Body of pancreas (tissue), 4 donors: ENCODE measurements around the gene KCTD3. TPM values are rescaled to one million over a fixed set of nuclear protein-coding genes. Genes with fewer than 3 reads are reported as not detected.
A peak's percentile ranks its signal among the peaks of the same experiment; 100 is the strongest.

ENCODE experiments used
- ATAC-seq: fragments of 150-250 bp; one replicate; pipeline ENCODE4 v1.9.1; 2016
- DNase-seq, 4 donors: peaks; one replicate each; pipeline ENCODE4 v3.0.0-alpha.2; 2019
- H3K27ac ChIP-seq, 4 donors: fragments of 200-600 bp; sonication (generic); 1 replicate in 3 of 4; 2 replicates in 1 of 4; pipeline versions ENCODE4 v1.5.1 to v1.6.1; 2016 to 2019; ENCODE audit warnings: mild to moderate bottlenecking in 1 of 4, mixed read lengths in 1 of 4, moderate library complexity in 1 of 4
- H3K27me3 ChIP-seq, 2 donors: fragments of 200-600 bp; sonication (generic); one replicate each; pipeline ENCODE4 v1.6.0; 2016; ENCODE audit warnings: mild to moderate bottlenecking in 1 of 2
- H3K36me3 ChIP-seq, 2 donors: fragments of 200-600 bp; sonication (generic); replicated peaks in 1 of 2; 2 replicates each; pipeline ENCODE4 v1.5.1; 2016; ENCODE audit warnings: low read depth in 2 of 2; ENCODE audit not compliant: insufficient read depth in 1 of 2
- H3K4me1 ChIP-seq: fragments of 200-600 bp; sonication (generic); one replicate; pipeline ENCODE4 v1.6.0; 2016
- H3K4me3 ChIP-seq, 2 donors: fragments of 200-600 bp; sonication (generic); 1 replicate in 1 of 2; 2 replicates in 1 of 2; pipeline ENCODE4 v1.5.1; 2016 to 2019
- H3K9me3 ChIP-seq, 3 donors: fragments of 200-600 bp; sonication (generic); 1 replicate in 2 of 3; 2 replicates in 1 of 3; pipeline ENCODE4 v1.5.1; 2016
- POLR2A ChIP-seq, 3 donors: fragments of 450-650 bp; IDR thresholded peaks; one replicate each; pipeline ENCODE4 v1.6.1; 2016; ENCODE audit warnings: antibody characterized with exemption in 3 of 3, mild to moderate bottlenecking in 2 of 3
- WGBS, 2 donors: methylation state at CpG; one replicate each; pipeline ENCODE4 v1.1.5; 2017; 5-methylcytosine and 5-hydroxymethylcytosine counted together
- intact Hi-C: fragments of 100-400 bp; cut with DNase I; formaldehyde crosslinking; loops from one replicate; pipeline ENCODE4 v1.15.1; 2023
- total RNA-seq, 2 donors: library from RNA; depleted of rRNA; stranded (reverse); fragments of >200 nt; gene quantifications; one replicate each; pipeline ENCODE4 v1.1.0, GENCODE V29; 2016
- TF ChIP-seq, protein P1 (sequence below), 7 experiments: fragments of 450-650 bp in 4 of 7; fragments of 200-600 bp in 3 of 7; sonication (generic) in 3 of 7; IDR thresholded peaks; one replicate each; pipeline ENCODE4 v1.5.1; 2016 to 2019; ENCODE audit warnings: antibody characterized with exemption in 7 of 7

Gene KCTD3
- 10 to 100 TPM; 31.6 to 38.7 TPM for total RNA-seq

DNA sequence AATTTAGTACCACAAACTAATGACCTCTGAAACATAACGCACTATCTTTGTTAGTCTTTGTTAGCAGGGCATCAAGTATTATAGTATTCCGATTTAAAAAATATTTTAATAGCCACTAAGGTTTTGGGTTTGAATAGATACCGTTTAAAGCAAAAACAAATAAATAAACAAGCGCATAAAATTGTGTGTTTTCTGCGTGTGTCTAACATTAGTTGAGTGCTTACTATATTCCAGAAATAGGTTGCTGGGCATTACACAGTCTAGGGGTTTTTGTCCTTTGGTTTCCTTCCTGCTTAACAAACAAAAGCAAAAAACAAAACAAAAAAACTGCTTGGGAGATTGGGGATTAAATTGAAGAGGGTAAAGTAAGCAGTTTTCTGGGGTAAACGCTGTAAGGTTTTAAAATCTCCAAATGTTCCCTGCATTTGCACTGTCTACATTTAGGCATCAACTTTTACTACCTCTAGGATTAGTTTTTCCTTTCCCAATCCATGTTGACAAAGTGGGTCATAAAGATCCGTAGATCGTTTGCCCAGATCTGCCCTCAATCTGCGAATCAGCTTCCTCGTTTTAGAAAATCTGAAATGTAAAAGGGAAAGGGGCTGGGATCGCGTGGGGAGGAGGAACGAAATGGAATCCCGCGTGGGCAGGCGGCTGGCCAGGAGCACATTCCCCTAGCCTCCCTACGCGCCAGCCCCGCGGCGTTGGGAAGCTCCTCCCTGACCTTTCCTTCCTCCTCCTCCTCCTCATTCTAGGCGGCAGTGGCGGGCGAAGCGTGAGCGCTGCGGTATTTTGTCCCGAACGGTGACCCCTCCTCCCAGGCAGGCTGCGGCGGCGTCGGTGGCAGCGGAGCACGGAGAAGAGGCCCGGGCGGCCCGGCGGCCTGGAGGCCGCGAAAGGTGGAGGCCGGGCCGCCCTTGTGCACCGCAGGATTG lies at the start of gene KCTD3:
KCTD3 (plus strand) TSS at position 749 of the 935 bp plus-strand sequence. CDS start 382 bp downstream, outside the sequence.
- Histone ChIP-seq H3K27me3 (no peaks in the 10 kb centered on the region), H3K4me1 (peaks cover 28% of the 10 kb centered on the region), H3K36me3 (peaks cover 0 to 3% of the 10 kb centered on the region in 2 donors), H3K4me3 (peak within 1 kb of the TSS; percentile 45 to 83), H3K27ac (peak within 1 kb of the TSS; percentile 81 to 98 (median 95)), H3K9me3 (no peaks in the 10 kb centered on the region)
- WGBS, 2 donors, result 5 to 10% methylated on average over 26 to 44 of the region's 44 CpGs
- ATAC-seq (peak; percentile 85), DNase-seq (peak; percentile 77 to 84 (median 84))
- peak; percentile 59 to 73 (median 69) for TF ChIP-seq POLR2A (IDR thresholded peaks at IDR 0.05)
- TF ChIP-seq, protein P1, sequence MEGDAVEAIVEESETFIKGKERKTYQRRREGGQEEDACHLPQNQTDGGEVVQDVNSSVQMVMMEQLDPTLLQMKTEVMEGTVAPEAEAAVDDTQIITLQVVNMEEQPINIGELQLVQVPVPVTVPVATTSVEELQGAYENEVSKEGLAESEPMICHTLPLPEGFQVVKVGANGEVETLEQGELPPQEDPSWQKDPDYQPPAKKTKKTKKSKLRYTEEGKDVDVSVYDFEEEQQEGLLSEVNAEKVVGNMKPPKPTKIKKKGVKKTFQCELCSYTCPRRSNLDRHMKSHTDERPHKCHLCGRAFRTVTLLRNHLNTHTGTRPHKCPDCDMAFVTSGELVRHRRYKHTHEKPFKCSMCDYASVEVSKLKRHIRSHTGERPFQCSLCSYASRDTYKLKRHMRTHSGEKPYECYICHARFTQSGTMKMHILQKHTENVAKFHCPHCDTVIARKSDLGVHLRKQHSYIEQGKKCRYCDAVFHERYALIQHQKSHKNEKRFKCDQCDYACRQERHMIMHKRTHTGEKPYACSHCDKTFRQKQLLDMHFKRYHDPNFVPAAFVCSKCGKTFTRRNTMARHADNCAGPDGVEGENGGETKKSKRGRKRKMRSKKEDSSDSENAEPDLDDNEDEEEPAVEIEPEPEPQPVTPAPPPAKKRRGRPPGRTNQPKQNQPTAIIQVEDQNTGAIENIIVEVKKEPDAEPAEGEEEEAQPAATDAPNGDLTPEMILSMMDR (IDR thresholded peaks at IDR 0.05), result peak in 2 of 7 experiments; percentile 11 to 22
- intact Hi-C loops, result no loop called here

DNA sequence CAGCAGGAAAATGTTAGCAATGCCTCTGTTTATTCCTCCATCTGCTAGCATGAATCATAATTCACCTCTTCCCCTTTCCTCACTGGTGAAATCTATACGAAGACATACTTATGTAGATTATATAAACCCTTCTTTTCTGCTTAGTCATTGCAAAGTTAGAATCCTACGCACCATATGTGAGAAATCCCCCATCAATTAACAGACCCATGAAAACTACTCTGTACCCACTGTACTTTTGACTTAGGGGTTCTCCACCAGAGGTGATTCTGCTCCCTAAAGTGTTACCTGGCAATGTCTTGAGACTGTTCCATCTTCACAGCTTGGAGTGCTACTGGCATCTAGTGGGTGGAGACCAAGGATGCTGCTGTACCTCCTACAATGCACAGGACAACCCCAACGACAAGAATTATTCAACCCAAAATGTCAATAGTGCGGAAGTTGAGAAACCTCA lies 49.6 kb upstream of the KCTD3 start:
- intact Hi-C loops, result no loop called here
- no peaks in the 10 kb centered on the region for H3K27me3 ChIP-seq

DNA sequence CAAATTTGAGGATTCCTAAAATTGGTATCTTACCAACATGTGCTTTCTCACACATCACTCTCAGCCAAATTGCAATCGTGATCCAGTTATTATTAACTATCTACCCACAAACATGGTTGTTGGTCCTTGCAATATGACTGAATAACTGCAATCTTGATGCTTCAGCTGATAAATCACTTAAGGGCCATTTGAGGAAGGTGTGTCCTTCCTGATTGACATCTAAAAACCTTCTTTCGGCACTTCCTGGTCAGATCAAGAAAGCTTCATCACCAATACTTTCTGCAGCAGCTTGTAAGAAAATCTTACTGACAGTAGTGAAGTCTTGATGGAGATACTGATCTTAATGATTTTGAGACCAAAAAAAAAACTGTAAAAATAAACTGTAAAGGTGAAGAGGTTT lies 48.5 kb upstream of the KCTD3 start:
- no peaks in the 10 kb centered on the region for H3K9me3 ChIP-seq
- no peak overlapping the region for H3K4me3 ChIP-seq
- no peaks in the 10 kb centered on the region for H3K36me3 ChIP-seq
- no peak overlapping the region for H3K27ac ChIP-seq
- WGBS, 2 donors, result 49 to 66% methylated on average over 2 of the region's 2 CpGs
- no peak for DNase-seq
- no peaks in the 10 kb centered on the region for H3K27me3 ChIP-seq
- TF ChIP-seq, protein P1 (IDR thresholded peaks at IDR 0.05), result no peak
- no peak for TF ChIP-seq POLR2A (IDR thresholded peaks at IDR 0.05)
- ATAC-seq, result no peak
- intact Hi-C loops, result no loop called here
- H3K4me1 ChIP-seq, result no peaks in the 10 kb centered on the region

More for the DNA sequence above, 49.6 kb upstream of the KCTD3 start:
- DNase-seq (no peak), ATAC-seq (no peak)
- TF ChIP-seq, protein P1 (IDR thresholded peaks at IDR 0.05), result no peak
- TF ChIP-seq POLR2A (IDR thresholded peaks at IDR 0.05), result no peak
- Histone ChIP-seq H3K4me1 (no peaks in the 10 kb centered on the region), H3K36me3 (no peaks in the 10 kb centered on the region), H3K9me3 (no peaks in the 10 kb centered on the region), H3K4me3 (no peak overlapping the region), H3K27ac (no peak overlapping the region)
- WGBS, 2 donors, result 47 to 51% methylated on average over 4 of the region's 4 CpGs

DNA sequence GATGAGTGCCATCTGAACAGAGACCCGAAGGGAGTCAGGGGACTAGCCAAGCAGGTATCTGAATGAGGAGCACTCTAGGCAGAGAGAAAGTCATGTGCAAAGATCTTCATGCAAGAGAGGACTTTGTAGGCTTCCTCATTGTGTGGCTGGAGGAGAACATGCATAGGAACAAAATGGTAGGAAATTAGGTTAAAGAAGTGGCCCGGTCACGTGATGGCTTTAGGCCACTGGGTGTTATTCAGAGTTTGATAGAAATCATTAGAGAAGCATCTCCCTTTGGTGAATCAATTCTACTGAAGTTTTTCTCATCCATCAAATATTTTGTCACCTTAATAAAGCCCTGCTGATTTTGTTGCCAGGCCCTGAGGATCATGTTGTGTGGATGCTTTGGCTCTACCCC lies 45.8 kb upstream of the KCTD3 start:
- no peaks in the 10 kb centered on the region for H3K36me3 ChIP-seq
- no peaks in the 10 kb centered on the region for H3K4me1 ChIP-seq
- H3K4me3 ChIP-seq, result no peak overlapping the region
- TF ChIP-seq, protein P1 (IDR thresholded peaks at IDR 0.05), result no peak
- no peak for TF ChIP-seq POLR2A (IDR thresholded peaks at IDR 0.05)
- no peak for ATAC-seq
- no peak overlapping the region for H3K27ac ChIP-seq
- intact Hi-C loops, result no loop called here
- no peaks in the 10 kb centered on the region for H3K27me3 ChIP-seq
- no peaks in the 10 kb centered on the region for H3K9me3 ChIP-seq
- no peak for DNase-seq
- WGBS, 2 donors, result 67 to 89% methylated on average over 3 of the region's 3 CpGs
